NCI-H460 (cell line): ENCODE data around the gene LYPD4. TPM values are rescaled to one million over a fixed set of nuclear protein-coding genes. Genes with fewer than 3 reads are reported as not detected.

Source experiments
- DNase-seq: peaks from one replicate; pipeline ENCODE4 v3.0.0-alpha.2; 2016; ENCODE audit warnings: low read depth; ENCODE audit errors: extremely low read depth
- total RNA-seq: library from RNA; depleted of rRNA; stranded (reverse); fragments of >200 nt; shearing (Covaris generic); gene quantifications from 2 replicates; pipeline ENCODE4 v1.2.3, GENCODE V29; 2014

LYPD4 gene
- total RNA-seq, 1 experiment from 2014 or later, result not detected

- peak; percentile 97 for DNase-seq
Measured at GRCh38 chr19:41859618-41860418, 15.3 kb upstream of the LYPD4 start, which contains the start of gene RPS19. Gene RPS19, plus strand, starts transcription at chr19:41860255. Its CDS starts 520 bp downstream, at chr19:41860775.

GRCh38 chr19:41859213-41859617, 14.7 kb upstream of the LYPD4 start:
- DNase-seq, result no peak

- DNase-seq, result no peak
Measured at GRCh38 chr19:41853768-41854167, 9.3 kb upstream of the LYPD4 start.

- no peak for DNase-seq
Measured at GRCh38 chr19:41853344-41853743, 8.9 kb upstream of the LYPD4 start.

- DNase-seq, result no peak
Measured at GRCh38 chr19:41851456-41851855, 7.0 kb upstream of the LYPD4 start.

GRCh38 chr19:41850381-41850780, 5.9 kb upstream of the LYPD4 start:
- DNase-seq, result no peak

- DNase-seq, result no peak
Measured at GRCh38 chr19:41849067-41849466, 4.6 kb upstream of the LYPD4 start.

GRCh38 chr19:41848666-41849065, 4.2 kb upstream of the LYPD4 start:
- DNase-seq, result no peak

GRCh38 chr19:41847351-41848105, 3.0 kb upstream of the LYPD4 start:
- no peak for DNase-seq

- DNase-seq, result no peak
Measured at GRCh38 chr19:41845051-41845590, 638 bp upstream of the LYPD4 start.

GRCh38 chr19:41845001-41845050, 343 bp upstream of the LYPD4 start, which contains the start of gene DMRTC2:
Gene DMRTC2, plus strand, starts transcription at chr19:41845042. Its CDS starts 2,387 bp downstream, at chr19:41847429.
- DNase-seq, result no peak

- no peak for DNase-seq
Measured at GRCh38 chr19:41843371-41843770, 1.1 kb downstream of the LYPD4 start.

GRCh38 chr19:41839211-41839610, 5.3 kb downstream of the LYPD4 start:
- DNase-seq, result no peak

GRCh38 chr19:41837981-41838708, 6.3 kb downstream of the LYPD4 start:
- DNase-seq, result no peak

GRCh38 chr19:41821003-41821735, 23.3 kb downstream of the LYPD4 start:
- peak; percentile 37 for DNase-seq

- DNase-seq, result no peak
Measured at GRCh38 chr19:41816761-41817160, 27.7 kb downstream of the LYPD4 start.

- DNase-seq, result no peak
Measured at GRCh38 chr19:41815301-41815700, 29.2 kb downstream of the LYPD4 start.

- no peak for DNase-seq
Measured at GRCh38 chr19:41813911-41814310, 30.6 kb downstream of the LYPD4 start.

GRCh38 chr19:41811981-41812380, 32.5 kb downstream of the LYPD4 start:
- DNase-seq, result no peak

GRCh38 chr19:41811036-41811435, 33.4 kb downstream of the LYPD4 start:
- DNase-seq, result no peak

GRCh38 chr19:41810301-41810700, 34.2 kb downstream of the LYPD4 start:
- DNase-seq, result no peak
